ENCODE data around the gene TMBIM1.

TMBIM1 gene

GRCh38 chr2:218230882-218231281, 61.4 kb downstream of the TMBIM1 start:
- no CpG with 5 or more reads among the region's 1 CpG for WGBS (ENCODE audit: insufficient coverage, insufficient read length)
- H3K36me3 ChIP-seq (ENCODE audit: control insufficient read depth, insufficient read depth, low read length), result peaks cover 8% of the 10 kb centered on the region; the same call in 1 of the 2 replicates
- H3K4me1 ChIP-seq (ENCODE audit: control insufficient read depth, insufficient read depth, low read length), result no peaks in the 10 kb centered on the region
- DNase-seq (ENCODE audit: low read depth, low spot score), result no peak
- no peak overlapping the region for H3K27ac ChIP-seq (ENCODE audit: low read length)
- no peaks in the 10 kb centered on the region for H3K9me3 ChIP-seq (ENCODE audit: control insufficient read depth, insufficient read depth, low read length)
- H3K4me3 ChIP-seq (ENCODE audit: low read length), result no peak overlapping the region
- no peaks in the 10 kb centered on the region for H3K27me3 ChIP-seq (ENCODE audit: control insufficient read depth, insufficient read depth, low read length)

GRCh38 chr2:218229851-218230250, 62.5 kb downstream of the TMBIM1 start:
- no peak overlapping the region for H3K27ac ChIP-seq (ENCODE audit: low read length)
- no peak overlapping the region for H3K4me3 ChIP-seq (ENCODE audit: low read length)
- H3K9me3 ChIP-seq (ENCODE audit: control insufficient read depth, insufficient read depth, low read length), result no peaks in the 10 kb centered on the region
- H3K4me1 ChIP-seq (ENCODE audit: control insufficient read depth, insufficient read depth, low read length), result no peaks in the 10 kb centered on the region
- no peaks in the 10 kb centered on the region for H3K27me3 ChIP-seq (ENCODE audit: control insufficient read depth, insufficient read depth, low read length)
- H3K36me3 ChIP-seq (ENCODE audit: control insufficient read depth, insufficient read depth, low read length), result peaks cover 8% of the 10 kb centered on the region; the same call in 1 of the 2 replicates
- DNase-seq (ENCODE audit: low read depth, low spot score), result no peak
- WGBS (ENCODE audit: insufficient coverage, insufficient read length), result no CpG with 5 or more reads among the region's 4 CpGs

- peaks cover 8% of the 10 kb centered on the region; the same call in 1 of the 2 replicates for H3K36me3 ChIP-seq (ENCODE audit: control insufficient read depth, insufficient read depth, low read length)
- no peak overlapping the region for H3K27ac ChIP-seq (ENCODE audit: low read length)
- WGBS (ENCODE audit: insufficient coverage, insufficient read length), result no CpG with 5 or more reads among the region's 3 CpGs
- H3K4me1 ChIP-seq (ENCODE audit: control insufficient read depth, insufficient read depth, low read length), result no peaks in the 10 kb centered on the region
- no peaks in the 10 kb centered on the region for H3K9me3 ChIP-seq (ENCODE audit: control insufficient read depth, insufficient read depth, low read length)
- no peak for DNase-seq (ENCODE audit: low read depth, low spot score)
- no peaks in the 10 kb centered on the region for H3K27me3 ChIP-seq (ENCODE audit: control insufficient read depth, insufficient read depth, low read length)
- no peak overlapping the region for H3K4me3 ChIP-seq (ENCODE audit: low read length)
Measured at GRCh38 chr2:218229239-218229638, 63.1 kb downstream of the TMBIM1 start.

- H3K36me3 ChIP-seq (ENCODE audit: control insufficient read depth, insufficient read depth, low read length), result peaks cover 8% of the 10 kb centered on the region; the same call in 1 of the 2 replicates
- no peaks in the 10 kb centered on the region for H3K27me3 ChIP-seq (ENCODE audit: control insufficient read depth, insufficient read depth, low read length)
- WGBS (ENCODE audit: insufficient coverage, insufficient read length), result no CpG with 5 or more reads among the region's 6 CpGs
- no peaks in the 10 kb centered on the region for H3K4me1 ChIP-seq (ENCODE audit: control insufficient read depth, insufficient read depth, low read length)
- H3K27ac ChIP-seq (ENCODE audit: low read length), result no peak overlapping the region
- H3K4me3 ChIP-seq (ENCODE audit: low read length), result no peak overlapping the region
- DNase-seq (ENCODE audit: low read depth, low spot score), result no peak
- H3K9me3 ChIP-seq (ENCODE audit: control insufficient read depth, insufficient read depth, low read length), result no peaks in the 10 kb centered on the region
Measured at GRCh38 chr2:218228366-218229090, 63.8 kb downstream of the TMBIM1 start.

GRCh38 chr2:218226903-218227302, 65.4 kb downstream of the TMBIM1 start:
- Histone ChIP-seq H3K27ac (ENCODE audit: low read length) (no peak overlapping the region), H3K4me3 (ENCODE audit: low read length) (no peak overlapping the region), H3K27me3 (ENCODE audit: control insufficient read depth, insufficient read depth, low read length) (no peaks in the 10 kb centered on the region), H3K36me3 (ENCODE audit: control insufficient read depth, insufficient read depth, low read length) (peaks cover 8% of the 10 kb centered on the region; the same call in 1 of the 2 replicates), H3K9me3 (ENCODE audit: control insufficient read depth, insufficient read depth, low read length) (no peaks in the 10 kb centered on the region), H3K4me1 (ENCODE audit: control insufficient read depth, insufficient read depth, low read length) (no peaks in the 10 kb centered on the region)
- DNase-seq (ENCODE audit: low read depth, low spot score), result no peak
- no CpG with 5 or more reads among the region's 3 CpGs for WGBS (ENCODE audit: insufficient coverage, insufficient read length)
